ENCODE results near the gene FXYD7.
"Not testable (repeated sequence)": the region's sequence is repeated elsewhere in the genome, so short reads cannot be mapped to it uniquely, and the experiment has no call there.

DNA sequence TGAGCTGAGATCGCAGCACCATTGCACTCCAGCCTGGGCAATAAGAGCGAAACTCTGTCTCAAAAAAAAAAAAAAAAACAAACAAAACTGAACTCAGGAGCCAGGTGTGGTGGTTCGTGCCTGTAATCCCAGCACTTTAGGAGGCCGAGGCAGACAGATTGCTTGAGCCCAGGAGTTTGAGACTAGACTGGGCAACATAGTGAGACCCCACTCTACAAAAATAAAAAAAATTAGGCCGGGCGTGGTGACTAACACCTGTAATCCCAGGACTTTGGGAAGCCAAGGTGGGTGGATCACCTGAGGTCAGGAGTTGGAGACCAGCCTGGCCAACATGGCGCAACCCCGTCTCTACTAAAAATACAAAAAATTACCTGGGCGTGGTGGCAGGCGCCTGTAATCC is 41.1 kb upstream of the FXYD7 start:
- not testable (repeated sequence) for TF ChIP-seq EP300 (IDR thresholded peaks at IDR 0.05)
- TF ChIP-seq, protein P1, sequence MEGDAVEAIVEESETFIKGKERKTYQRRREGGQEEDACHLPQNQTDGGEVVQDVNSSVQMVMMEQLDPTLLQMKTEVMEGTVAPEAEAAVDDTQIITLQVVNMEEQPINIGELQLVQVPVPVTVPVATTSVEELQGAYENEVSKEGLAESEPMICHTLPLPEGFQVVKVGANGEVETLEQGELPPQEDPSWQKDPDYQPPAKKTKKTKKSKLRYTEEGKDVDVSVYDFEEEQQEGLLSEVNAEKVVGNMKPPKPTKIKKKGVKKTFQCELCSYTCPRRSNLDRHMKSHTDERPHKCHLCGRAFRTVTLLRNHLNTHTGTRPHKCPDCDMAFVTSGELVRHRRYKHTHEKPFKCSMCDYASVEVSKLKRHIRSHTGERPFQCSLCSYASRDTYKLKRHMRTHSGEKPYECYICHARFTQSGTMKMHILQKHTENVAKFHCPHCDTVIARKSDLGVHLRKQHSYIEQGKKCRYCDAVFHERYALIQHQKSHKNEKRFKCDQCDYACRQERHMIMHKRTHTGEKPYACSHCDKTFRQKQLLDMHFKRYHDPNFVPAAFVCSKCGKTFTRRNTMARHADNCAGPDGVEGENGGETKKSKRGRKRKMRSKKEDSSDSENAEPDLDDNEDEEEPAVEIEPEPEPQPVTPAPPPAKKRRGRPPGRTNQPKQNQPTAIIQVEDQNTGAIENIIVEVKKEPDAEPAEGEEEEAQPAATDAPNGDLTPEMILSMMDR (IDR thresholded peaks at IDR 0.05), result not testable (repeated sequence)
